Keratinocyte (primary cell): ENCODE measurements around the gene DLX3.

Experiments used
- CTCF ChIP-seq, 3 experiments: IDR thresholded peaks in 1 of 3; conservative IDR thresholded peaks in 1 of 3; optimal IDR thresholded peaks in 1 of 3; 2 replicates in 2 of 3; 3 replicates in 1 of 3; pipeline versions ENCODE3 to v1.5.1; 2011; ENCODE audit warnings: low read length in 3 of 3, mild to moderate bottlenecking in 3 of 3, moderate library complexity in 2 of 3, control low read depth in 1 of 3, inconsistent platforms in 1 of 3; ENCODE audit not compliant: insufficient read depth in 2 of 3; ENCODE audit errors: extremely low read depth in 1 of 3
- EZH2 ChIP-seq: IDR thresholded peaks from one replicate; pipeline ENCODE4 v1.6.1; 2012; ENCODE audit warnings: inconsistent platforms, mild to moderate bottlenecking, low read length, moderate library complexity

- TF ChIP-seq CTCF (optimal IDR thresholded peaks at IDR 0.05 in 1 of 3, IDR thresholded peaks at IDR 0.05 in 1 of 3, conservative IDR thresholded peaks at IDR 0.05 in 1 of 3; ENCODE audit: extremely low read depth in 1 of 3, insufficient read depth in 2 of 3, low read length in 3 of 3) (no peak), EZH2 (no peak)
These were observed 18.1 kb upstream of the DLX3 start for GRCh38 chr17:50013079-50013478.
